ENCODE data around the gene FLAD1. TPM values are rescaled to one million over a fixed set of nuclear protein-coding genes. Genes with fewer than 3 reads are reported as not detected.

The FLAD1 gene
- total RNA-seq, 5 donors from 2014 or later (not counting 1 experiment from before 2014, with no cell fraction given), result 32.8 to 64.3 (median 53.4) TPM

- Mint-ChIP-seq H3K27ac (peak overlapping the region; percentile 22 to 77), H3K4me1 (peaks cover 21 to 39% (median 24%) of the 10 kb centered on the region in 3 donors), H3K4me3 (no peak overlapping the region), H3K27me3 (no peaks in the 10 kb centered on the region), H3K36me3 (peaks cover 25% of the 10 kb centered on the region), H3K9me3 (no peaks in the 10 kb centered on the region)
- no peak overlapping the region for H3K4me3 ChIP-seq (ENCODE audit: control insufficient read depth in 1 of 2, extremely low read depth in 1 of 2, low read length in 1 of 2)
- peaks cover 5 to 51% of the 10 kb centered on the region in 2 experiments for H3K4me1 ChIP-seq (ENCODE audit: control insufficient read depth in 1 of 2, extremely low read depth in 1 of 2, insufficient read depth in 2 of 2, low read length in 2 of 2)
- ATAC-seq (replicated peaks in 1 of 4) (no peak), DNase-seq (no peak)
- POLR2A ChIA-PET, result interaction anchor here (0.5 to 1.4 kb wide), 2 partner anchors 14 to 30 kb away, joined by 3 to 4 read pairs; partner anchors contain the start of gene PBXIP1 (in 1 of the 2)
- no peak overlapping the region for H3K27ac ChIP-seq (ENCODE audit: low read length)
- H3K36me3 ChIP-seq (ENCODE audit: control insufficient read depth in 2 of 2, extremely low read depth in 1 of 2, insufficient read depth in 1 of 2, low read length in 1 of 2), result peaks cover 7 to 66% of the 10 kb centered on the region in 2 donors
- WGBS (ENCODE audit: insufficient coverage), result 85% methylated on average over 9 of the region's 22 CpGs
- CTCF ChIA-PET, result interaction anchor here in 1 of 2 donors (1.1 kb wide), 1 partner anchor 9 kb away, joined by 3 read pairs; no protein-coding TSS in a partner anchor
- no peaks in the 10 kb centered on the region for H3K27me3 ChIP-seq (replicated peaks in 1 of 2; ENCODE audit: control insufficient read depth in 2 of 2, extremely low read depth in 1 of 2, insufficient read depth in 2 of 2, low read length in 1 of 2)
- no peaks in the 10 kb centered on the region for H3K9me3 ChIP-seq
These were observed 13.2 kb upstream of the FLAD1 start for GRCh38 chr1:154969860-154970452.

- Histone ChIP-seq H3K4me3 (ENCODE audit: control insufficient read depth in 1 of 2, extremely low read depth in 1 of 2, low read length in 1 of 2) (no peak within 1 kb of the TSS), H3K9me3 (no peaks in the 10 kb centered on the region), H3K4me1 (ENCODE audit: control insufficient read depth in 1 of 2, extremely low read depth in 1 of 2, insufficient read depth in 2 of 2, low read length in 2 of 2) (peaks cover 5 to 55% of the 10 kb centered on the region in 2 experiments), H3K27ac (ENCODE audit: low read length) (peak within 1 kb of the TSS; percentile 22), H3K27me3 (replicated peaks in 1 of 2; ENCODE audit: control insufficient read depth in 2 of 2, extremely low read depth in 1 of 2, insufficient read depth in 2 of 2, low read length in 1 of 2) (no peaks in the 10 kb centered on the region), H3K36me3 (ENCODE audit: control insufficient read depth in 2 of 2, extremely low read depth in 1 of 2, insufficient read depth in 1 of 2, low read length in 1 of 2) (peaks cover 6 to 59% of the 10 kb centered on the region in 2 donors)
- Mint-ChIP-seq H3K27me3 (no peaks in the 10 kb centered on the region), H3K9me3 (no peaks in the 10 kb centered on the region), H3K4me3 (peak within 1 kb of the TSS in 2 of 3 donors; percentile 18 to 23), H3K4me1 (peaks cover 21 to 39% (median 24%) of the 10 kb centered on the region in 3 donors), H3K36me3 (peaks cover 17% of the 10 kb centered on the region), H3K27ac (peak within 1 kb of the TSS; percentile 77)
- POLR2A ChIA-PET, result interaction anchor here (0.5 to 1.4 kb wide), 6 partner anchors 10 to 31 kb away, joined by 3 to 9 read pairs (median 4); partner anchors contain the start of genes PBXIP1 (in 2 of the 2) and PYGO2 (in 1 of the 2)
- CTCF ChIA-PET, result interaction anchor here in 1 of 2 donors (0.6 to 1.4 kb wide), 2 partner anchors 24 to 635 kb away, joined by 4 to 6 read pairs; no protein-coding TSS in a partner anchor
- DNase-seq (peak in 2 of 35 experiments; percentile 25 to 43), ATAC-seq (replicated peaks in 1 of 4) (no peak)
- 100% methylated on average over 2 of the region's 15 CpGs for WGBS (ENCODE audit: insufficient coverage)
These were observed 12.4 kb upstream of the FLAD1 start, which contains the start of gene SHC1 for GRCh38 chr1:154970631-154971340. TSS of gene SHC1 (minus strand) at chr1:154970747. CDS start at chr1:154970526, 221 bp downstream.

- peaks cover 17% of the 10 kb centered on the region for H3K36me3 Mint-ChIP-seq
- peak overlapping the region in 2 of 3 donors; percentile 18 to 23 for H3K4me3 Mint-ChIP-seq
- Histone ChIP-seq H3K27ac (ENCODE audit: low read length) (peak overlapping the region; percentile 22), H3K27me3 (replicated peaks in 1 of 2; ENCODE audit: control insufficient read depth in 2 of 2, extremely low read depth in 1 of 2, insufficient read depth in 2 of 2, low read length in 1 of 2) (no peaks in the 10 kb centered on the region), H3K4me1 (ENCODE audit: control insufficient read depth in 1 of 2, extremely low read depth in 1 of 2, insufficient read depth in 2 of 2, low read length in 2 of 2) (peaks cover 8 to 61% of the 10 kb centered on the region in 2 experiments), H3K9me3 (no peaks in the 10 kb centered on the region), H3K36me3 (ENCODE audit: control insufficient read depth in 2 of 2, extremely low read depth in 1 of 2, insufficient read depth in 1 of 2, low read length in 1 of 2) (peaks cover 4 to 52% of the 10 kb centered on the region in 2 donors), H3K4me3 (ENCODE audit: control insufficient read depth in 1 of 2, extremely low read depth in 1 of 2, low read length in 1 of 2) (no peak overlapping the region)
- no peaks in the 10 kb centered on the region for H3K27me3 Mint-ChIP-seq
- no peaks in the 10 kb centered on the region for H3K9me3 Mint-ChIP-seq
- DNase-seq (no peak), ATAC-seq (replicated peaks in 1 of 4) (no peak)
- peaks cover 21 to 39% (median 24%) of the 10 kb centered on the region in 3 donors for H3K4me1 Mint-ChIP-seq
- POLR2A ChIA-PET, result interaction anchor here (0.5 to 1.3 kb wide), 5 partner anchors 10 to 16 kb away, joined by 3 to 9 read pairs (median 3); partner anchors contain the start of genes PBXIP1 (in 2 of the 2) and PYGO2 (in 1 of the 2)
- CTCF ChIA-PET, result interaction anchor here (0.6 to 1.4 kb wide), 4 partner anchors 16 to 80 kb away, joined by 3 to 6 read pairs (median 3); partner anchors contain the start of genes ADAM15 (in 1 of the 2) and PBXIP1 (in 1 of the 2)
- WGBS (ENCODE audit: insufficient coverage), result 89% methylated on average over 9 of the region's 10 CpGs
- peak overlapping the region; percentile 42 to 77 for H3K27ac Mint-ChIP-seq
These were observed 11.7 kb upstream of the FLAD1 start for GRCh38 chr1:154971341-154971998.

- H3K4me3 Mint-ChIP-seq, result no peak overlapping the region
These were observed 11.0 kb upstream of the FLAD1 start for GRCh38 chr1:154972213-154972516.

GRCh38 chr1:154972517-154973343, 10.4 kb upstream of the FLAD1 start:
- DNase-seq, result peak in 1 of 35 experiments; percentile 35
- 72% methylated on average over 2 of the region's 18 CpGs for WGBS (ENCODE audit: insufficient coverage)
- no peaks in the 10 kb centered on the region for H3K27me3 Mint-ChIP-seq
- ChIA-PET CTCF (interaction anchor here (0.7 to 2.7 kb wide), 8 partner anchors 11 to 353 kb away, joined by 3 to 13 read pairs (median 6); partner anchors contain the start of genes PBXIP1 (in 1 of the 2) and PYGO2 (in 1 of the 2)), POLR2A (interaction anchor here (0.5 to 1.6 kb wide), 4 partner anchors 12 to 72 kb away, joined by 3 to 22 read pairs (median 3); partner anchors contain the start of gene PBXIP1 (in 1 of the 2))
- no peaks in the 10 kb centered on the region for H3K9me3 ChIP-seq
- peak overlapping the region; percentile 90 for H3K27ac ChIP-seq (ENCODE audit: low read length)
- H3K36me3 Mint-ChIP-seq, result peaks cover 17% of the 10 kb centered on the region
- H3K27ac Mint-ChIP-seq, result peak overlapping the region in 1 of 2 donors; percentile 74
- peaks cover 21 to 43% (median 24%) of the 10 kb centered on the region in 3 donors for H3K4me1 Mint-ChIP-seq
- H3K36me3 ChIP-seq (ENCODE audit: control insufficient read depth in 2 of 2, extremely low read depth in 1 of 2, insufficient read depth in 1 of 2, low read length in 1 of 2), result peaks cover 4 to 40% of the 10 kb centered on the region in 2 donors
- no peaks in the 10 kb centered on the region for H3K27me3 ChIP-seq (replicated peaks in 1 of 2; ENCODE audit: control insufficient read depth in 2 of 2, extremely low read depth in 1 of 2, insufficient read depth in 2 of 2, low read length in 1 of 2)
- no peaks in the 10 kb centered on the region for H3K9me3 Mint-ChIP-seq
- peak overlapping the region in 1 of 2 donors; percentile 89 for H3K4me3 ChIP-seq (ENCODE audit: control insufficient read depth in 1 of 2, extremely low read depth in 1 of 2, low read length in 1 of 2)
- peaks cover 8 to 56% of the 10 kb centered on the region in 2 experiments for H3K4me1 ChIP-seq (ENCODE audit: control insufficient read depth in 1 of 2, extremely low read depth in 1 of 2, insufficient read depth in 2 of 2, low read length in 2 of 2)
- ATAC-seq (replicated peaks in 1 of 4), result no peak
- no peak overlapping the region for H3K4me3 Mint-ChIP-seq

More at GRCh38 chr1:154972213-154972516, 11.0 kb upstream of the FLAD1 start:
- Mint-ChIP-seq H3K4me1 (peaks cover 21 to 39% (median 24%) of the 10 kb centered on the region in 3 donors), H3K36me3 (peaks cover 17% of the 10 kb centered on the region), H3K27me3 (no peaks in the 10 kb centered on the region), H3K27ac (peak overlapping the region; percentile 74 to 77), H3K9me3 (no peaks in the 10 kb centered on the region)
- H3K27me3 ChIP-seq (replicated peaks in 1 of 2; ENCODE audit: control insufficient read depth in 2 of 2, extremely low read depth in 1 of 2, insufficient read depth in 2 of 2, low read length in 1 of 2), result no peaks in the 10 kb centered on the region
- no peak for DNase-seq
- peaks cover 4 to 45% of the 10 kb centered on the region in 2 donors for H3K36me3 ChIP-seq (ENCODE audit: control insufficient read depth in 2 of 2, extremely low read depth in 1 of 2, insufficient read depth in 1 of 2, low read length in 1 of 2)
- no peak overlapping the region for H3K4me3 ChIP-seq (ENCODE audit: control insufficient read depth in 1 of 2, extremely low read depth in 1 of 2, low read length in 1 of 2)
- peaks cover 8 to 62% of the 10 kb centered on the region in 2 experiments for H3K4me1 ChIP-seq (ENCODE audit: control insufficient read depth in 1 of 2, extremely low read depth in 1 of 2, insufficient read depth in 2 of 2, low read length in 2 of 2)
- H3K27ac ChIP-seq (ENCODE audit: low read length), result no peak overlapping the region
- CTCF ChIA-PET, result interaction anchor here (0.6 to 1.4 kb wide), 4 partner anchors 16 to 79 kb away, joined by 3 to 6 read pairs (median 3); partner anchors contain the start of genes ADAM15 (in 1 of the 2) and PBXIP1 (in 1 of the 2)
- H3K9me3 ChIP-seq, result no peaks in the 10 kb centered on the region
- POLR2A ChIA-PET, result interaction anchor here (0.5 to 0.7 kb wide), 3 partner anchors 13 to 72 kb away, joined by 3 read pairs; partner anchors contain the start of gene PBXIP1 (in 1 of the 2)
- no peak for ATAC-seq (replicated peaks in 1 of 4)
- WGBS (ENCODE audit: insufficient coverage), result no CpG with 5 or more reads among the region's 3 CpGs
